GM23338 (cell line): Measurements from ENCODE around the gene NRG3.

Experiments used
- CREB1 ChIP-seq: fragments of 250-450 bp; sonication (Bioruptor Pico); IDR thresholded peaks from 2 replicates; pipeline ENCODE4 v1.5.0; 2020; ENCODE audit warnings: low read depth, mild to moderate bottlenecking, moderate library complexity
- EZH2 ChIP-seq: fragments of 200-600 bp; sonication (generic); IDR thresholded peaks from one replicate; pipeline ENCODE4 v1.8.0; 2017; ENCODE audit warnings: antibody characterized with exemption, mild to moderate bottlenecking, low read depth; ENCODE audit not compliant: unreplicated experiment
- EZH2phosphoT487 ChIP-seq: fragments of 200-600 bp; sonication (generic); IDR thresholded peaks from one replicate; pipeline ENCODE4 v1.8.1; 2018; ENCODE audit warnings: antibody characterized with exemption; ENCODE audit not compliant: unreplicated experiment
- NANOG ChIP-seq: IDR thresholded peaks from 2 replicates; pipeline ENCODE4 v1.6.1; 2016; ENCODE audit warnings: antibody characterized with exemption, borderline replicate concordance
- POLR2AphosphoS5 ChIP-seq: IDR thresholded peaks from 2 replicates; pipeline ENCODE4 v1.6.1; 2016; ENCODE audit warnings: antibody characterized with exemption, low read depth
- ZNF331 ChIP-seq: fragments of 250-450 bp; sonication (Bioruptor Pico); IDR thresholded peaks from 2 replicates; pipeline ENCODE4 v1.5.0; 2020; ENCODE audit warnings: low read depth, mild to moderate bottlenecking, moderate library complexity
- TF ChIP-seq, protein P1 (sequence below), 2 experiments: fragments of 200-600 bp in 1 of 2; sonication (generic) in 1 of 2; conservative IDR thresholded peaks; 2 replicates each; pipeline versions ENCODE4 v1.5.1 to v1.6.1; 2016 to 2017; ENCODE audit warnings: antibody characterized with exemption in 2 of 2, low read depth in 2 of 2, mild to moderate bottlenecking in 2 of 2, moderate library complexity in 1 of 2
- TF ChIP-seq, protein P2 (sequence below): IDR thresholded peaks from 2 replicates; pipeline ENCODE4 v1.6.1; 2016; ENCODE audit warnings: antibody characterized with exemption

DNA sequence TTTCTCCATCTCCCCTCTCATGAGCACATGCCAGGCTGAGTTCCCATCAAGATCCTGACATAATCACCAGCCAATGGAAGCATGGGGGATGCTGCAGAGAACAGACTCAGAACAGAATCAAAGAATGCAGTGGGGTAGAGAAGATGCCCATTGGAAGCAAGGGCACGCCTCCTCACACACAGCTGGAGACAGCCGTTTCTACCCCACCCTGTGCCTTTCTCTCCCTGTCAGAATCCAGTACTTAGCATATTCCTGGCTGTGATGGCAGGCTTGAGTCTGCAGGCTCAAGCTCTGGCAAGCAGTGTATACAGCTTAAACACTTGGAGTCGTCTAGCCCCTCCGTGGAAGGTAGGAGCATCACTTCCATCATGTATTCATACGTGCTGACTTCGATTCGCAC is 867.9 kb downstream of the NRG3 start:
- TF ChIP-seq, protein P1, sequence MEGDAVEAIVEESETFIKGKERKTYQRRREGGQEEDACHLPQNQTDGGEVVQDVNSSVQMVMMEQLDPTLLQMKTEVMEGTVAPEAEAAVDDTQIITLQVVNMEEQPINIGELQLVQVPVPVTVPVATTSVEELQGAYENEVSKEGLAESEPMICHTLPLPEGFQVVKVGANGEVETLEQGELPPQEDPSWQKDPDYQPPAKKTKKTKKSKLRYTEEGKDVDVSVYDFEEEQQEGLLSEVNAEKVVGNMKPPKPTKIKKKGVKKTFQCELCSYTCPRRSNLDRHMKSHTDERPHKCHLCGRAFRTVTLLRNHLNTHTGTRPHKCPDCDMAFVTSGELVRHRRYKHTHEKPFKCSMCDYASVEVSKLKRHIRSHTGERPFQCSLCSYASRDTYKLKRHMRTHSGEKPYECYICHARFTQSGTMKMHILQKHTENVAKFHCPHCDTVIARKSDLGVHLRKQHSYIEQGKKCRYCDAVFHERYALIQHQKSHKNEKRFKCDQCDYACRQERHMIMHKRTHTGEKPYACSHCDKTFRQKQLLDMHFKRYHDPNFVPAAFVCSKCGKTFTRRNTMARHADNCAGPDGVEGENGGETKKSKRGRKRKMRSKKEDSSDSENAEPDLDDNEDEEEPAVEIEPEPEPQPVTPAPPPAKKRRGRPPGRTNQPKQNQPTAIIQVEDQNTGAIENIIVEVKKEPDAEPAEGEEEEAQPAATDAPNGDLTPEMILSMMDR (conservative IDR thresholded peaks at IDR 0.05; ENCODE audit: low read depth in 2 of 2), result no peak
- TF ChIP-seq POLR2AphosphoS5, result no peak
- TF ChIP-seq CREB1 (CRISPR knock-in tag), result no peak
- no peak for TF ChIP-seq EZH2
- no peak for TF ChIP-seq NANOG
- TF ChIP-seq, protein P2, sequence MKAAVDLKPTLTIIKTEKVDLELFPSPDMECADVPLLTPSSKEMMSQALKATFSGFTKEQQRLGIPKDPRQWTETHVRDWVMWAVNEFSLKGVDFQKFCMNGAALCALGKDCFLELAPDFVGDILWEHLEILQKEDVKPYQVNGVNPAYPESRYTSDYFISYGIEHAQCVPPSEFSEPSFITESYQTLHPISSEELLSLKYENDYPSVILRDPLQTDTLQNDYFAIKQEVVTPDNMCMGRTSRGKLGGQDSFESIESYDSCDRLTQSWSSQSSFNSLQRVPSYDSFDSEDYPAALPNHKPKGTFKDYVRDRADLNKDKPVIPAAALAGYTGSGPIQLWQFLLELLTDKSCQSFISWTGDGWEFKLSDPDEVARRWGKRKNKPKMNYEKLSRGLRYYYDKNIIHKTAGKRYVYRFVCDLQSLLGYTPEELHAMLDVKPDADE, result no peak
- TF ChIP-seq EZH2phosphoT487, result no peak
- TF ChIP-seq ZNF331 (CRISPR knock-in tag), result no peak
